HCEC 1CT (cell line): ENCODE data around the gene LRIG2.
"Not testable (repeated sequence)": the region's sequence is repeated elsewhere in the genome, so short reads cannot be mapped to it uniquely, and the experiment has no call there.

Source experiments
- DNase-seq: peaks from one replicate; pipeline ENCODE4 v3.0.0-alpha.2; 2017

The LRIG2 gene, protein sequence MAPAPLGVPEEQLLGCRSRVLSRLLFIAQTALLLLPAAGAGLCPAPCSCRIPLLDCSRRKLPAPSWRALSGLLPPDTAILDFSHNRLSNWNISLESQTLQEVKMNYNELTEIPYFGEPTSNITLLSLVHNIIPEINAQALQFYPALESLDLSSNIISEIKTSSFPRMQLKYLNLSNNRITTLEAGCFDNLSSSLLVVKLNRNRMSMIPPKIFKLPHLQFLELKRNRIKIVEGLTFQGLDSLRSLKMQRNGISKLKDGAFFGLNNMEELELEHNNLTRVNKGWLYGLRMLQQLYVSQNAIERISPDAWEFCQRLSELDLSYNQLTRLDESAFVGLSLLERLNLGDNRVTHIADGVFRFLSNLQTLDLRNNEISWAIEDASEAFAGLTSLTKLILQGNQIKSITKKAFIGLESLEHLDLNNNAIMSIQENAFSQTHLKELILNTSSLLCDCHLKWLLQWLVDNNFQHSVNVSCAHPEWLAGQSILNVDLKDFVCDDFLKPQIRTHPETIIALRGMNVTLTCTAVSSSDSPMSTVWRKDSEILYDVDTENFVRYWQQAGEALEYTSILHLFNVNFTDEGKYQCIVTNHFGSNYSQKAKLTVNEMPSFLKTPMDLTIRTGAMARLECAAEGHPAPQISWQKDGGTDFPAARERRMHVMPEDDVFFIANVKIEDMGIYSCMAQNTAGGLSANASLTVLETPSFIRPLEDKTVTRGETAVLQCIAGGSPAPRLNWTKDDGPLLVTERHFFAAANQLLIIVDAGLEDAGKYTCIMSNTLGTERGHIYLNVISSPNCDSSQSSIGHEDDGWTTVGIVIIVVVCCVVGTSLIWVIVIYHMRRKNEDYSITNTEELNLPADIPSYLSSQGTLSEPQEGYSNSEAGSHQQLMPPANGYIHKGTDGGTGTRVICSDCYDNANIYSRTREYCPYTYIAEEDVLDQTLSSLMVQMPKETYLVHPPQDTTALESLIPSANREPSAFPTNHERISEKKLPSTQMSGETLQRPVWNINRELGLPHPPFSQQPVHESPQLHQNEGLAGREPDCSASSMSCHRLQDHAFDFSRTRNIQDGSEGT

GRCh38 chr1:113072757-113073478 is at the start of gene LRIG2:
Gene LRIG2, plus strand, starts transcription at chr1:113073198. Its CDS starts 209 bp downstream, at chr1:113073407.
- peak; percentile 98 for DNase-seq

DNA sequence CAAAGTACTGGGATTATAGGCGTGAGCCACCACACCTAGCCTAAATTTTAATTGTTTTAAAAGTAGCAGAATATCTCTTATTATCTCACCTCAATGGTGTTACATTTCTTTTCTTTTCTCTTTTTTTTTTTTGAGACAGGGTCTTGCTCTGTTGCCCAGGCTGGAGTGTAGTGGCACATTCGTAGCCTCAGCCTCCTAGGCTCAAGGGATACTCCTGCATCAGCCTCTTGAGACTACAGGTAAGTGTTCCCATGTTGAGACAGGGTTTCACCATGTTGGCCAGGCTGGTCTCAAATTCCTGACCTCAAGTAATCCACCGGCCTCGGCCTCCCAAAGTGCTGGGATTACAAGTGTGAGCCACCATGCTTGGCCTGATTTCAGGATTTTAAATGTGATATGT is 49.7 kb upstream of the LRIG2 start:
- not testable (repeated sequence) for DNase-seq

DNA sequence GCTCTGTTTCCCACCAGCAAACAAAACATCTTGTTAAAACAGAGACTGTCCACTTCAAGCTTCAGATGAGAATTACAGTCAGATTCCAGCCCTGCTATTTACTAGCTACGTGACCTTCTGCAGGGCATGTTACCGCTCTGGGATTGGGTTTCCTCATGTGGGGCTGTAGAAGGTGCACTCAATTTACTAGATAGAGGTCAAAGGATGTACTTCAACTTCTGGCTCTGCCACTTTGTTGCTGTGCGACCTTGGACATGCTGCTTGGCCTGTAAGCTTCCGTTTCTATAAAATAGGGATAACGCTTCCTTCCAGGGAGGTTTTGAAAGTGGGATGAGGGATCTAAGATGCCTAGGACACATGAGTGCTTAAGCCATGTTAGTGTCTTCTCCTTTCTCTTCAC is 46.0 kb upstream of the LRIG2 start:
- DNase-seq = no peak

DNA sequence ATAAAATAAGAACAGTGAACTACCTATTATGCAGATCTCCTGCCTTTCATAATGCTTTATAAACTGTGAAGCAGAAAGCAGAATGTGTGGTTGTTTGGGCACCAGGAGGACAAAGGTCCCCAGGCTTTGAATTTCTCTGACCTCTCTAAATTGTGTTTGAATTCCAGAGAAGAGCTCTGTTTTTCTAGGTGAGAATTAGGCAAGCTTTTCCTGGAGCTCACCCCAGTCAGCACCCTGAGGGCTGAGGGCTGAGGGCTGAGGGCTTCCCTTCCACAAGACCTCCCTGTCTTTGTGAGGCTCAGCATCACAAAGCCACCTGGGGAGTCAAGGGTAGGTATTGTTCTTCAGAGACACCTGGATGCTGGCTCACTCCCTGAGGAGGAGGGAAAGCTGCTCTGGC is 45.5 kb upstream of the LRIG2 start:
- no peak for DNase-seq

GRCh38 chr1:113029822-113030221 is 43.2 kb upstream of the LRIG2 start:
- no peak for DNase-seq

- no peak for DNase-seq
These were observed 41.6 kb upstream of the LRIG2 start for GRCh38 chr1:113031171-113031933.

DNA sequence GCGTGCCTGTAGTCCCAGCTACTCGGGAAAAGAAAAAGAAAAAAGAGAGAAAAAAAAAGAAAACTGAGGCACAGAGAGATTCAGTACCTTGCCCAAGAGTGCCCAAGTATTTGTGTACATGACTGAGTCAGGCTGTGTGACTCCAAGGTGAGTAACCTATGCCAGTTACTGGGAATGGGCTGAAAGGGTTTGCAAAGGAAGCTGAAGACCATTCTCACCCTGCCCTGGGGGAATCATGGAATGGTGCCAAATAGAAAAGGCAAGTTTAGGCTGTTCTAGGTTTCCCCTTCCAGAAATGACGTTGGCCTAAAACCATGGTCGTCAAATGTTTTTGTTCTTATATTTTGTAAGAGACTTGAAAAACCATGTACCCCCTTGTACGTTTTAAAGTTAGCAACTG is 37.9 kb upstream of the LRIG2 start:
- DNase-seq = no peak

- no peak for DNase-seq
These were observed 36.2 kb upstream of the LRIG2 start for GRCh38 chr1:113036639-113037321.

- no peak for DNase-seq
These were observed 33.0 kb upstream of the LRIG2 start for GRCh38 chr1:113040041-113040440.

DNA sequence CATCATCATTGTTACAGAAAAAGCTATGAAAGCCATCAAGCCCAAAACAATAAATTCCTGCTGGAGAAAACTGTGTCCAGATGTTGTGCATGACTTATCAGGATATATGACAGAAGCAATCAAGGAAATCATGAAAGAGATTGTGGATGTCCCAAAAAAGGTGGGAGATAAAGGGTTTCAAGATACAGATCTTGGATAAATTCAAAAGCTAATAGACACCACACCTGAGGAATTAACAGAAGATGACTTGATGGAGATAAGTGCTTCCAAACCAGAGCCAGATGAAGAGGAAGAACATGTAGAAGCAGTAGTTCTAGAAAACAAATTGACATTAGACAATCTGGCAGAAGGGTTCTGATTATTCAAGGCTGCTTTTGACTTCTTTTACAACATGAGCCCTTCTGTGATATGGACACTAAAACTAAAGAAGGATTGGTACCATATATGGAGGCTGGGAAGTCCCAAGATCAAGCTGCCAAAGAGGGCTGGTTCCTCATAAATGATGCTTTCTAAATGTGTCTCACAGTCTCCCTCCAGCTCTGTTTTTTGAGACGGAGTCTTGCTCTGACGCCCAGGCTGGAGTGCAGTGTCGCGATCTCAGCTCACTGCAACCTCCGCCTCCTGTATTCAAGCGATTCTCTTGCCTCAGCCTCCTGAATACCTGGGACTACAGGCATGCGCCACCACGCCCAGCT is 32.1 kb upstream of the LRIG2 start:
- DNase-seq = no peak

- no peak for DNase-seq
These were observed 31.3 kb upstream of the LRIG2 start for GRCh38 chr1:113041569-113042284.

DNA sequence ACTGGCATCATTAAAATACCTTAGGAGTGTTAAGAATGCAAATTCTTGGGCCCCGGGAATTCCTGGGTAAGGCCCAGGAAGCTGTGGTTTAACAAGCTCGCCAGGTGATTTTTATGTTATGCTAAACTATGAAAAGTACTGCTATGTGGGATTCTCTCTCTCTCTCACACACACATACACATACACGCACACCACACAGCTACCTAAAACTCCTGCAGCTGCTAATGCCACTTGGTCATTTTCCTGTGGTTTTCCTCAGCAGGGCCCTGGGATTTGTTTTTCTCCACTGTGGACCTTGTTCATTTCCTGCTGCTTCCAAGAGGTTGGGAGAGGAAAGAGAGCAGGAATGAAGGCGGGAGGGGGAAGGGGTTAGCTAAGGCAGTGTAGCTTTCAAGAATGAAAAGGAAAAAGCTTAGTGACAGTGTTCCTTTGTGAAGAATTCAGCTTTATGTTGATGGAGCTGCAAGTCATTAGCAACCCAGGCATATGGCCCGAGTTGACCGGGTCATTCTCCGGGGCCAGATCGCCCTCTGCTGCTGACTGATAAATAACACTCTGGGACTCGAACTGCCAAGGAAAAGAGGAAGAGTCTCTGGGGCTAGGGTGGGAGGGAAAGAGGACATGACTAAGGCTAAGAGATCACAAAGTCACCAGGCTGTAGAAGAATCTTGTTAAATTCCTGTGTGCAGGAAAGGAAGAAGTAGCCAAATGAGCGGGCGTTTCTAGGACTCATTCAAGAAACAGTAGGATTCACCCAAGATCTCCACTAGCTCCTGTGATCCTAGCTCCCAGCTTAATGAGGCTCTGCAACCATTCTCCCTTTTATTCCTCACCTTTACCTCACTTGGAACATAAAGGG is 30.5 kb upstream of the LRIG2 start:
- peak; percentile 76 for DNase-seq

DNA sequence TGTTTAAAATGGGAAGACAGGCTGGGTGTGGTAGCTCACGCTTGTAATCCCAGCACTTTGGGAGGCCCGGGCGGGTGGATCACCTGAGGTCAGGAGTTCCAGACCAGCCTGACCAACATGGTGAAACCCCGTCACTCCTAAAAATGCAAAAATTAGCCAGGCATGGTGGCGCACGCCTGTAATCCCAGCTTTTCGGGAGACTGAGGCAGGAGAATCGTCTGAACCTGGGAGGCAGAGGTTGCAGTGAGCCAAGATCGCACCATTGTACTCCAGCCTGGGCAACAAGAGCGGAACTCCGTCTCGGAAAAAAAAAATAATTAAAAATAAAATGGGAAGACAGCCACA is 29.9 kb upstream of the LRIG2 start:
- not testable (repeated sequence) for DNase-seq

DNA sequence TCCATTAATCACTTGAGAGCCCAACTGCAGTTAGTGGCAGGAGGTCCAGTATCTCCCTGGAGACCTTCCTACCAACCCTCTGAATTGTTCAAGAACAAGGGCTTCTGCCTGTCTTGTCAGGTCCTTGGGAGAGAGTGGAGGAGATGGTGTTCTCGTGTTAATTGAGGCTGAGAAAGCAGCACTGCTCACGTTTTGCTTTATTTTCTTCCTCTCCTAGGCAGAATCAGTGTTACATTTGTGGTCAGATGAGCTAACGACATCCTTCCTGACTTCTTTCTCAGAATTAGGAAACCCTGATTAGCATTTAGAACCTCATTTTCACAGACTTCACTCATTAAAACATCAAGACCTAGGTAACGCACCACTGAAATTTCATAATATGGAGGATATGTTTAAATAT is 26.4 kb upstream of the LRIG2 start:
- no peak for DNase-seq

- no peak for DNase-seq
These were observed 24.9 kb upstream of the LRIG2 start for GRCh38 chr1:113048064-113048463.

GRCh38 chr1:113053344-113054126 is 19.5 kb upstream of the LRIG2 start:
- no peak for DNase-seq

GRCh38 chr1:113055570-113055969 is 17.4 kb upstream of the LRIG2 start:
- no peak for DNase-seq

DNA sequence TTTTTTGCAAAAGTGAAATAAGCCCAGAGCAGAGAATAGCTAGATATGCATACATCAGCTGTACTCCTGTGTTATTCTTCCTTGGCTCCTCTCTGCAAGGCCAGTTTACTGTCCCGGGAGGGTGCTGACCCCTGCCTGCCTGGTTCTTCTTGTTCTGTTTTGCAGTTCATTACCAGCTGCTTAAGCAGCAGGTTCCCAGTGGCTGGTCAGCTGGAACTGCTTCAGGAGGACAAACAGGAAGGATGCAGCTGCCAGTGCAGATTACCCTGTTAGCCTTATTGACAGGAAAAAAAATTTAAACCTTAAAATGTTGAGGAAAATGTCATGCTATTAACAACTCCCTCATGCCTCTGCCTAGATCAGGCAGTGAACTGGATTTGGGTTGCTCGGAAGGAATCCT is 16.0 kb upstream of the LRIG2 start:
- DNase-seq = no peak
